ENCODE results near the gene SCARB1. TPM values are rescaled to one million over a fixed set of nuclear protein-coding genes. Genes with fewer than 3 reads are reported as not detected.
A peak's percentile ranks its signal among the peaks of the same experiment; 100 is the strongest.

Gene SCARB1
- total and polyA plus RNA-seq, 2 donors (not counting 1 experiment from before 2014, with no cell fraction given): 14.7 to 32.5 TPM

DNA sequence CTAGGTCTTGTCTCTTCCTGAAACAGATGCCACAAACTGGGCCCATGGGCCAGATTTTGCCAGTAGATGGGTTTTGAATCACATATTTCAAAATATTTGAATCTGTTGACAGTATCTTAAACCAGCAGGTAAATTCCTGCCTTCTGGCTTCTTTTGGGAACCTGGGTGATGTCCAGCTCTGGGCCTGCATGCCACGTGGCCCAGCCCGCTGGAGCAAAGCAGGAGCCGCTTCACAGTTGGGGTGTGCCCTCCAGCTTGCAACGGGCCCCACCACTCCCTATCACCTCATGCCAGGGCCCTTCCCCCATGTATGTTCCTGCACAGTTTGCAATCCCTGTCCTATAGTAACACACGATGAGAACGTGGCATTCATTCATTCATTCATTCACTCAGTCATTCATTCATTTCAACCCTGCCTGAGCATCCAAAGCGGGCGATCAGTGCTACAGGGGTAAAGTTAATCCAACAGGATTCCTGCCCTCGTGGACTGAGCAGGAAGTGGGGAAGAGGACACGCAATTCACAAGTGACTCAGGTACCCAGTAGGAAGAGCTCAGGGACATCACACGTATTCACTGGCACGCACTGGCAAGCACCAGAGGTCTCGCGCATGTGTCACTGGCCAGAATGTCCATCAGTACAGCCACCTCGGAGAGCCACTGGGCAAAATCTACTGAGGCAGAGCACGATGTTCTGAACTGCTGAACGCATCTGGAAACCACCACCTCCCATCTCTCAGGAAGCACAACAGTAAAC lies 27.8 kb downstream of the SCARB1 start:
- Histone ChIP-seq H3K4me1 (ENCODE audit: control insufficient read depth, extremely low read depth, insufficient read depth, low read length) (peaks cover 12% of the 10 kb centered on the region), H3K27me3 (ENCODE audit: control insufficient read depth, insufficient read depth, low read length) (no peaks in the 10 kb centered on the region), H3K9ac (ENCODE audit: insufficient read depth, low read length) (no peak overlapping the region), H3K79me2 (ENCODE audit: control insufficient read depth, insufficient read depth, low read length) (no peaks in the 10 kb centered on the region), H3K27ac (ENCODE audit: insufficient read depth, low read length) (no peak overlapping the region), H2AFZ (ENCODE audit: low read length) (no peak overlapping the region), H4K20me1 (ENCODE audit: control insufficient read depth, extremely low read depth, insufficient read depth, low read length) (no peaks in the 10 kb centered on the region), H3K4me3 (replicated peaks in 1 of 4; ENCODE audit: control extremely low read depth in 1 of 4, insufficient read depth in 1 of 4, low read depth in 3 of 4, low read length in 4 of 4) (no peak overlapping the region), H3K9me3 (ENCODE audit: control insufficient read depth, insufficient read depth, low read depth, low read length) (no peaks in the 10 kb centered on the region), H3K36me3 (ENCODE audit: control insufficient read depth, insufficient read depth, low read length) (no peaks in the 10 kb centered on the region), H3K4me2 (ENCODE audit: extremely low read depth, insufficient read depth, low read length) (no peak overlapping the region)
- no peak for DNase-seq (ENCODE audit: low read depth in 2 of 2)
- TF ChIP-seq EZH2 (IDR thresholded peaks at IDR 0.05; ENCODE audit: low read length, missing control alignments) (no peak), CTCF (conservative IDR thresholded peaks at IDR 0.05 in 1 of 2, IDR thresholded peaks at IDR 0.05 in 1 of 2; ENCODE audit: low read depth in 1 of 2, low read length in 2 of 2) (no peak)

GRCh38 chr12:124834822-124835221 lies 28.8 kb downstream of the SCARB1 start:
- no peak for DNase-seq (ENCODE audit: low read depth in 2 of 2)
- H3K27me3 ChIP-seq (ENCODE audit: control insufficient read depth, insufficient read depth, low read length): no peaks in the 10 kb centered on the region
- peaks cover 12% of the 10 kb centered on the region for H3K4me1 ChIP-seq (ENCODE audit: control insufficient read depth, extremely low read depth, insufficient read depth, low read length)
- no peaks in the 10 kb centered on the region for H3K36me3 ChIP-seq (ENCODE audit: control insufficient read depth, insufficient read depth, low read length)
- no peak overlapping the region for H3K4me2 ChIP-seq (ENCODE audit: extremely low read depth, insufficient read depth, low read length)
- H3K79me2 ChIP-seq (ENCODE audit: control insufficient read depth, insufficient read depth, low read length): no peaks in the 10 kb centered on the region
- H4K20me1 ChIP-seq (ENCODE audit: control insufficient read depth, extremely low read depth, insufficient read depth, low read length): no peaks in the 10 kb centered on the region
- H3K27ac ChIP-seq (ENCODE audit: insufficient read depth, low read length): no peak overlapping the region
- H3K9me3 ChIP-seq (ENCODE audit: control insufficient read depth, insufficient read depth, low read depth, low read length): no peaks in the 10 kb centered on the region
- TF ChIP-seq CTCF (conservative IDR thresholded peaks at IDR 0.05 in 1 of 2, IDR thresholded peaks at IDR 0.05 in 1 of 2; ENCODE audit: low read depth in 1 of 2, low read length in 2 of 2) (no peak), EZH2 (IDR thresholded peaks at IDR 0.05; ENCODE audit: low read length, missing control alignments) (no peak)
- H3K4me3 ChIP-seq (replicated peaks in 1 of 4; ENCODE audit: control extremely low read depth in 1 of 4, insufficient read depth in 1 of 4, low read depth in 3 of 4, low read length in 4 of 4): no peak overlapping the region
- H3K9ac ChIP-seq (ENCODE audit: insufficient read depth, low read length): no peak overlapping the region
- H2AFZ ChIP-seq (ENCODE audit: low read length): no peak overlapping the region

DNA sequence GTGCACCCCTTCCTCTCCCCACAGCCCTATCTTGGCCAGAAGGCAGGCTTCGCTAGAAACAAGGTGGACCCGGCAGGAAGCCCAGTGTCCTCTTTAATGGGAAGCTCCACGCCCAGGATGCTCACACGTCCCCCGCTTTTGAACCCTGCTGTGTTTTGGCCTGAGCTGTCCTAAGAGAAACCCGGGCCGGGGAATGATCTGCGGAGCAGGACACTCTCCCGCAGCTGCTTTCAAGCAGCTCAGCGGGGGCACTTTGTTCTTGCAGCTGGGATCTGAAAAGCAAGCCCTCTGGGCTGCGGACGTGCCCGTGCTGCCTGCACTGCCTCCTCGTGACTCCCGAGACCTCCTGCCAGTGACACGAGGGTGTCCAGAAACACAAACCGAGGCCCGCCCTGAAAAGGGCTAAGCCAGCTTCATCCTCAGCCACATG lies 30.0 kb downstream of the SCARB1 start:
- no peak overlapping the region for H3K4me3 ChIP-seq (replicated peaks in 1 of 4; ENCODE audit: control extremely low read depth in 1 of 4, insufficient read depth in 1 of 4, low read depth in 3 of 4, low read length in 4 of 4)
- H3K4me1 ChIP-seq (ENCODE audit: control insufficient read depth, extremely low read depth, insufficient read depth, low read length): peaks cover 20% of the 10 kb centered on the region
- H4K20me1 ChIP-seq (ENCODE audit: control insufficient read depth, extremely low read depth, insufficient read depth, low read length): no peaks in the 10 kb centered on the region
- H2AFZ ChIP-seq (ENCODE audit: low read length): no peak overlapping the region
- DNase-seq (ENCODE audit: low read depth in 2 of 2): no peak
- H3K27ac ChIP-seq (ENCODE audit: insufficient read depth, low read length): no peak overlapping the region
- no peaks in the 10 kb centered on the region for H3K79me2 ChIP-seq (ENCODE audit: control insufficient read depth, insufficient read depth, low read length)
- no peaks in the 10 kb centered on the region for H3K27me3 ChIP-seq (ENCODE audit: control insufficient read depth, insufficient read depth, low read length)
- TF ChIP-seq CTCF (conservative IDR thresholded peaks at IDR 0.05 in 1 of 2, IDR thresholded peaks at IDR 0.05 in 1 of 2; ENCODE audit: low read depth in 1 of 2, low read length in 2 of 2): no peak
- no peak for TF ChIP-seq EZH2 (IDR thresholded peaks at IDR 0.05; ENCODE audit: low read length, missing control alignments)
- peak overlapping the region; percentile 25 for H3K4me2 ChIP-seq (ENCODE audit: extremely low read depth, insufficient read depth, low read length)
- no peaks in the 10 kb centered on the region for H3K9me3 ChIP-seq (ENCODE audit: control insufficient read depth, insufficient read depth, low read depth, low read length)
- no peaks in the 10 kb centered on the region for H3K36me3 ChIP-seq (ENCODE audit: control insufficient read depth, insufficient read depth, low read length)
- no peak overlapping the region for H3K9ac ChIP-seq (ENCODE audit: insufficient read depth, low read length)
